Endothelial cell of umbilical vein (primary cell): ENCODE data around the gene ADD2. TPM values are rescaled to one million over a fixed set of nuclear protein-coding genes. Genes with fewer than 3 reads are reported as not detected.

ENCODE experiments used
- BruUV-seq: library from RNA; stranded (reverse); fragments of 400-500 nt; replicated peaks from 2 replicates; lab custom pipeline; 2021; lab: Mats Ljungman, UMichigan
- CTCF ChIA-PET: fragments of 300-600, 350-600 bp; sonication (Branson Sonifier 250); formaldehyde crosslinking; loops from one replicate; lab custom pipeline; 2021; ENCODE audit warnings: antibody characterized with exemption, inconsistent platforms; lab: Charles Lee
- POLR2A ChIA-PET: fragments of 300-600, 350-600 bp; sonication (Branson Sonifier 250); formaldehyde crosslinking; loops from one replicate; lab custom pipeline; 2021; ENCODE audit warnings: antibody characterized with exemption, inconsistent platforms; lab: Charles Lee
- DNase-seq: peaks from one replicate; pipeline ENCODE4 v3.0.0-alpha.2; 2011; ENCODE audit warnings: low read depth, low spot score
- FAIRE-seq: peaks from 2 replicates; lab custom pipeline; 2011; peaks lifted over from hg19 to GRCh38; lab: Jason Lieb, UNC
- H2AFZ ChIP-seq: 2 replicates; pipeline ENCODE4 v1.6.0; 2012; ENCODE audit warnings: low read depth, low read length, control low read depth, inconsistent platforms
- H3K27ac ChIP-seq: 2 replicates; pipeline ENCODE4 v1.5.1; 2011; ENCODE audit warnings: low read depth, mild to moderate bottlenecking, control low read depth, low read length, moderate library complexity; ENCODE audit not compliant: insufficient read depth
- H3K27me3 ChIP-seq, 2 experiments: 2 replicates each; pipeline versions ENCODE4 v1.6.0 to v1.6.1; 2011; ENCODE audit warnings: low read length in 2 of 2, mixed read lengths in 1 of 2; ENCODE audit not compliant: control insufficient read depth in 2 of 2, insufficient read depth in 2 of 2
- H3K36me3 ChIP-seq, 2 experiments: 2 replicates in 1 of 2; 3 replicates in 1 of 2; pipeline ENCODE4 v1.5.1; 2011; ENCODE audit warnings: low read length in 2 of 2, mild to moderate bottlenecking in 1 of 2, moderate library complexity in 1 of 2; ENCODE audit not compliant: control insufficient read depth in 2 of 2, insufficient read depth in 2 of 2; ENCODE audit errors: extremely low read depth in 1 of 2
- H3K4me1 ChIP-seq: 3 replicates; pipeline ENCODE4 v1.5.1; 2011; ENCODE audit warnings: mild to moderate bottlenecking, low read length; ENCODE audit not compliant: control insufficient read depth, insufficient read depth; ENCODE audit errors: extremely low read depth
- H3K4me2 ChIP-seq: 2 replicates; pipeline ENCODE4 v1.6.1; 2011; ENCODE audit warnings: low read length, control low read depth, mixed read lengths; ENCODE audit not compliant: insufficient read depth
- H3K4me3 ChIP-seq, 3 experiments: fragments of 200-600 bp in 1 of 3; sonication (generic), shearing (Covaris generic) in 1 of 3; replicated peaks in 1 of 3; 2 replicates each; pipeline ENCODE4 v1.5.1; 2011 to 2016; ENCODE audit warnings: control low read depth in 3 of 3, low read length in 3 of 3, mild to moderate bottlenecking in 2 of 3, inconsistent platforms in 1 of 3, low read depth in 1 of 3, moderate library complexity in 1 of 3; ENCODE audit not compliant: insufficient read depth in 1 of 3
- H3K79me2 ChIP-seq: 2 replicates; pipeline ENCODE4 v1.6.0; 2012; ENCODE audit warnings: low read length, inconsistent platforms; ENCODE audit not compliant: control insufficient read depth, insufficient read depth
- H3K9ac ChIP-seq: replicated peaks from 2 replicates; pipeline ENCODE3; 2011; ENCODE audit warnings: low read length, control low read depth; ENCODE audit not compliant: insufficient read depth; ENCODE audit errors: extremely low read depth
- H3K9me1 ChIP-seq: replicated peaks from 3 replicates; pipeline ENCODE4 v1.6.0; 2011; ENCODE audit warnings: mild to moderate bottlenecking, low read length; ENCODE audit not compliant: control insufficient read depth, insufficient read depth; ENCODE audit errors: extremely low read depth
- H3K9me3 ChIP-seq: replicated peaks from 2 replicates; pipeline ENCODE4 v1.5.1; 2012; ENCODE audit warnings: low read length, inconsistent platforms; ENCODE audit not compliant: control insufficient read depth, insufficient read depth
- H4K20me1 ChIP-seq: replicated peaks from 2 replicates; pipeline ENCODE3; 2011; ENCODE audit warnings: mild to moderate bottlenecking, low read length; ENCODE audit not compliant: control insufficient read depth, insufficient read depth; ENCODE audit errors: extremely low read depth
- EZH2 ChIP-seq: IDR thresholded peaks from 2 replicates; pipeline ENCODE4 v1.6.1; 2012; ENCODE audit warnings: borderline replicate concordance, low read depth, mild to moderate bottlenecking, moderate library complexity, low read length, inconsistent platforms; ENCODE audit not compliant: severe bottlenecking
- FOS ChIP-seq: IDR thresholded peaks from 2 replicates; pipeline ENCODE4 v1.6.1; 2011; ENCODE audit warnings: mild to moderate bottlenecking, low read length, moderate library complexity, borderline replicate concordance; ENCODE audit not compliant: insufficient read depth
- GATA2 ChIP-seq: IDR thresholded peaks from 2 replicates; pipeline ENCODE4 v1.7.0; 2011; ENCODE audit warnings: low read depth, mild to moderate bottlenecking, moderate library complexity, mixed read lengths, low read length; ENCODE audit not compliant: insufficient read length, insufficient read depth
- JUN ChIP-seq: IDR thresholded peaks from 2 replicates; pipeline ENCODE4 v1.6.1; 2011; ENCODE audit warnings: borderline replicate concordance, low read depth; ENCODE audit not compliant: insufficient read length, insufficient read depth
- MYC ChIP-seq: IDR thresholded peaks from one replicate; pipeline ENCODE4 v1.6.1; 2011; ENCODE audit warnings: mild to moderate bottlenecking, low read depth, low read length
- POLR2A ChIP-seq: IDR thresholded peaks from 2 replicates; pipeline ENCODE4 v1.6.1; 2012; ENCODE audit warnings: low read depth, mild to moderate bottlenecking, control low read depth, low read length
- POLR2AphosphoS5 ChIP-seq: IDR thresholded peaks from 2 replicates; pipeline ENCODE4 v1.6.1; 2012; ENCODE audit warnings: low read depth, mild to moderate bottlenecking, control low read depth, low read length, moderate library complexity; ENCODE audit not compliant: insufficient read depth
- dilution Hi-C: fragments of 300-500 bp; cut with MboI; formaldehyde crosslinking; loops from one replicate; pipeline ENCODE4 v1.15.0; 2019; ENCODE audit warnings: low sequenced_read_pairs; ENCODE audit not compliant: extremely low pct_ligation_motif_present
- intact Hi-C: fragments of 100-400 bp; cut with micrococcal nuclease; formaldehyde crosslinking; loops from one replicate; pipeline ENCODE4 v1.10.0; 2022
- polyA plus RNA-seq, 4 experiments: library from polyadenylated mRNA; depleted of rRNA in 3 of 4; stranded (reverse) in 3 of 4; unstranded in 1 of 4; fragments of >200 nt; gene quantifications; 2 replicates each; pipeline versions ENCODE4 v1.2.1 to v1.2.3, GENCODE V29; 2011 to 2012; ENCODE audit warnings: missing spikeins in 1 of 4
- total RNA-seq: library from RNA; stranded (reverse); gene quantifications from 2 replicates; pipeline ENCODE4 v1.2.3, GENCODE V29; 2021
- TF ChIP-seq, protein P1 (sequence below), 2 donors: IDR thresholded peaks; 1 replicate in 1 of 2; 2 replicates in 1 of 2; pipeline ENCODE4 v1.5.1; 2011; ENCODE audit warnings: low read length in 2 of 2, mild to moderate bottlenecking in 2 of 2, moderate library complexity in 2 of 2, control low read depth in 1 of 2, inconsistent platforms in 1 of 2, low read depth in 1 of 2; ENCODE audit not compliant: insufficient read depth in 1 of 2; ENCODE audit errors: extremely low read depth in 1 of 2
- TF ChIP-seq, protein P2 (sequence below): IDR thresholded peaks from 2 replicates; pipeline ENCODE4 v1.6.1; 2011; ENCODE audit not compliant: insufficient read depth, insufficient read length

The ADD2 gene
- total and polyA plus RNA-seq, 2 donors (not counting 3 experiments of a cell fraction or from before 2014, with no cell fraction given) = 0.17 TPM; not detected in 1

DNA sequence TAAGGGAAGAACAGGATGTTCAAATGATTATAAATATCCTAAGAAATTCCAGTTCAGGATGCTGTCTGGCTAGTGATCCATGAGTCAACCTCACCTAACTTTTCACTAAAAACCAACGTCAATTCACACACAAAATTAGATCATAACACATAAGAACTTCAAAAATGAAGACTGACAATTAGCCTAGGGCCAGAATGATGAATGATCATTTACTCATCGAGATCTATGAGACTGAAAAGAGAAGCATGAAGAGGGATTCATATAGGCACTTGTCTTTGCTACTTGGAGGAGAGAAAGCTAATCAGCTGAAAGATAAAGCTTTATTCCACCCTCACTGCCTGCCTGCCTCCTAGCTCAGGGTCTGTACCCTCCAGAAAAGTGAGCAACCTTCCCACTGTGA, 29.8 kb downstream of the ADD2 start:
- Histone ChIP-seq H3K4me2 (no peak overlapping the region), H4K20me1 (no peaks in the 10 kb centered on the region), H3K79me2 (no peaks in the 10 kb centered on the region), H3K9me3 (no peaks in the 10 kb centered on the region), H3K9me1 (no peaks in the 10 kb centered on the region), H3K9ac (no peak overlapping the region), H3K4me1 (no peaks in the 10 kb centered on the region), H3K4me3 (no peak overlapping the region), H3K27ac (no peak overlapping the region), H3K27me3 (peaks cover 12 to 19% of the 10 kb centered on the region in 2 experiments), H2AFZ (no peak overlapping the region), H3K36me3 (no peaks in the 10 kb centered on the region)
- intact Hi-C loops = no loop called here
- CTCF ChIA-PET = interaction anchor here (0.7 to 0.8 kb wide), 2 partner anchors 21 to 30 kb away, joined by 3 read pairs; partner anchors contain the start of gene ADD2
- TF ChIP-seq POLR2A (no peak), GATA2 (no peak), EZH2 (no peak)
- TF ChIP-seq, protein P1, sequence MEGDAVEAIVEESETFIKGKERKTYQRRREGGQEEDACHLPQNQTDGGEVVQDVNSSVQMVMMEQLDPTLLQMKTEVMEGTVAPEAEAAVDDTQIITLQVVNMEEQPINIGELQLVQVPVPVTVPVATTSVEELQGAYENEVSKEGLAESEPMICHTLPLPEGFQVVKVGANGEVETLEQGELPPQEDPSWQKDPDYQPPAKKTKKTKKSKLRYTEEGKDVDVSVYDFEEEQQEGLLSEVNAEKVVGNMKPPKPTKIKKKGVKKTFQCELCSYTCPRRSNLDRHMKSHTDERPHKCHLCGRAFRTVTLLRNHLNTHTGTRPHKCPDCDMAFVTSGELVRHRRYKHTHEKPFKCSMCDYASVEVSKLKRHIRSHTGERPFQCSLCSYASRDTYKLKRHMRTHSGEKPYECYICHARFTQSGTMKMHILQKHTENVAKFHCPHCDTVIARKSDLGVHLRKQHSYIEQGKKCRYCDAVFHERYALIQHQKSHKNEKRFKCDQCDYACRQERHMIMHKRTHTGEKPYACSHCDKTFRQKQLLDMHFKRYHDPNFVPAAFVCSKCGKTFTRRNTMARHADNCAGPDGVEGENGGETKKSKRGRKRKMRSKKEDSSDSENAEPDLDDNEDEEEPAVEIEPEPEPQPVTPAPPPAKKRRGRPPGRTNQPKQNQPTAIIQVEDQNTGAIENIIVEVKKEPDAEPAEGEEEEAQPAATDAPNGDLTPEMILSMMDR (IDR thresholded peaks at IDR 0.05; ENCODE audit: extremely low read depth in 1 of 2, insufficient read depth in 1 of 2, low read depth in 1 of 2, low read length in 2 of 2) = no peak
- dilution Hi-C loops = no loop called here
- POLR2A ChIA-PET = no interaction called here
- no peak for FAIRE-seq
- no TSS peak for BruUV-seq
- no peak for DNase-seq

DNA sequence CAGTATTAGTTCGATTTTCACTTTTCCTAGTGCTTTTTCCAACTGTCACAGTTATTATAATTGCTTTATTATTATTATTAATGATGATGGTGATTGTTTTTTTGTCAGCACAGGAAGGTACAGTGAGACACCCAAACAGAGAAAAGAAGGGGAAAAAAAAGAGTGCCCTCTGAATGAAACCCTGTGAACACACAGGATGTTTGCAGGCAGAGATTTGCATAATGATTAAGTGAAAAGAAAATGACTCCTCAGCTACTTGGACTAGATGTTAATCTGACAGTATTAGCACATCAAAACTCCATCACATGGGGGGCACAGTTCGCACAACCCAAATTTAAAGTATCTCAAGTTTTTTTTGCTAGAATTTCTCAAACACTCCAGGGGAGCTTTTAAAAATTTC, 32.9 kb downstream of the ADD2 start:
- no peak overlapping the region for H3K9ac ChIP-seq
- H3K4me2 ChIP-seq = no peak overlapping the region
- FAIRE-seq = no peak
- H3K27ac ChIP-seq = no peak overlapping the region
- H3K79me2 ChIP-seq = no peaks in the 10 kb centered on the region
- no peak for DNase-seq
- no peaks in the 10 kb centered on the region for H3K36me3 ChIP-seq
- ChIA-PET CTCF (no interaction called here), POLR2A (no interaction called here)
- no peak overlapping the region for H3K4me3 ChIP-seq
- intact Hi-C loops = no loop called here
- no peak overlapping the region for H2AFZ ChIP-seq
- no peaks in the 10 kb centered on the region for H4K20me1 ChIP-seq
- H3K4me1 ChIP-seq = no peaks in the 10 kb centered on the region
- BruUV-seq = no TSS peak
- TF ChIP-seq EZH2 = no peak
- TF ChIP-seq POLR2A = no peak
- no peak for TF ChIP-seq GATA2
- TF ChIP-seq MYC = no peak
- TF ChIP-seq POLR2AphosphoS5 = no peak
- TF ChIP-seq JUN = no peak
- TF ChIP-seq FOS = no peak
- TF ChIP-seq, protein P1 (IDR thresholded peaks at IDR 0.05; ENCODE audit: extremely low read depth in 1 of 2, insufficient read depth in 1 of 2, low read depth in 1 of 2, low read length in 2 of 2) = no peak
- TF ChIP-seq, protein P2, sequence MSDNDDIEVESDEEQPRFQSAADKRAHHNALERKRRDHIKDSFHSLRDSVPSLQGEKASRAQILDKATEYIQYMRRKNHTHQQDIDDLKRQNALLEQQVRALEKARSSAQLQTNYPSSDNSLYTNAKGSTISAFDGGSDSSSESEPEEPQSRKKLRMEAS = no peak
- H3K9me1 ChIP-seq = no peaks in the 10 kb centered on the region
- H3K9me3 ChIP-seq = no peaks in the 10 kb centered on the region
- H3K27me3 ChIP-seq = peaks cover 13 to 15% of the 10 kb centered on the region in 2 experiments
- dilution Hi-C loops = no loop called here
